ENCODE measurements around the gene TRIP13.

The TRIP13 gene

GRCh38 chr5:883475-884181 is 9.1 kb upstream of the TRIP13 start:
- TF ChIP-seq SIN3A (IDR thresholded peaks at IDR 0.05; ENCODE audit: borderline replicate concordance, insufficient read depth, low read length) (no peak), REST (IDR thresholded peaks at IDR 0.05; ENCODE audit: insufficient read depth in 1 of 2, low read depth in 2 of 2, low read length in 2 of 2) (no peak), FOXP2 (optimal IDR thresholded peaks at IDR 0.05; ENCODE audit: borderline replicate concordance, extremely low read depth, extremely low read length, insufficient read depth) (no peak)

- TF ChIP-seq TAF1 (IDR thresholded peaks at IDR 0.05; ENCODE audit: borderline replicate concordance, insufficient read depth, low read length) (no peak), REST (IDR thresholded peaks at IDR 0.05; ENCODE audit: insufficient read depth in 1 of 2, low read depth in 2 of 2, low read length in 2 of 2) (no peak), SIN3A (IDR thresholded peaks at IDR 0.05; ENCODE audit: borderline replicate concordance, insufficient read depth, low read length) (no peak), POLR2AphosphoS5 (IDR thresholded peaks at IDR 0.05; ENCODE audit: low read depth, low read length) (no peak), FOXP2 (optimal IDR thresholded peaks at IDR 0.05; ENCODE audit: borderline replicate concordance, extremely low read depth, extremely low read length, insufficient read depth) (no peak)
Measured at GRCh38 chr5:884345-885126, 8.1 kb upstream of the TRIP13 start.

- TF ChIP-seq SIN3A (IDR thresholded peaks at IDR 0.05; ENCODE audit: borderline replicate concordance, insufficient read depth, low read length) (no peak), TAF1 (IDR thresholded peaks at IDR 0.05; ENCODE audit: borderline replicate concordance, insufficient read depth, low read length) (no peak), FOXP2 (optimal IDR thresholded peaks at IDR 0.05; ENCODE audit: borderline replicate concordance, extremely low read depth, extremely low read length, insufficient read depth) (no peak)
Measured at GRCh38 chr5:885127-885442, 7.6 kb upstream of the TRIP13 start.

- no peak for TF ChIP-seq REST (IDR thresholded peaks at IDR 0.05; ENCODE audit: insufficient read depth in 1 of 2, low read depth in 2 of 2, low read length in 2 of 2)
- no peak for TF ChIP-seq FOXP2 (optimal IDR thresholded peaks at IDR 0.05; ENCODE audit: borderline replicate concordance, extremely low read depth, extremely low read length, insufficient read depth)
Measured at GRCh38 chr5:885529-885928, 7.2 kb upstream of the TRIP13 start.

- TF ChIP-seq POLR2AphosphoS5 (IDR thresholded peaks at IDR 0.05; ENCODE audit: low read depth, low read length), result no peak
- no peak for TF ChIP-seq SIN3A (IDR thresholded peaks at IDR 0.05; ENCODE audit: borderline replicate concordance, insufficient read depth, low read length)
- no peak for TF ChIP-seq REST (IDR thresholded peaks at IDR 0.05; ENCODE audit: insufficient read depth in 1 of 2, low read depth in 2 of 2, low read length in 2 of 2)
- TF ChIP-seq TAF1 (IDR thresholded peaks at IDR 0.05; ENCODE audit: borderline replicate concordance, insufficient read depth, low read length), result no peak
- TF ChIP-seq FOXP2 (optimal IDR thresholded peaks at IDR 0.05; ENCODE audit: borderline replicate concordance, extremely low read depth, extremely low read length, insufficient read depth), result no peak
Measured at GRCh38 chr5:886036-886435, 6.6 kb upstream of the TRIP13 start.

Measured in PFSK-1 (cell line).